ENCODE measurements around the gene ADGRF1. TPM values are rescaled to one million over a fixed set of nuclear protein-coding genes. Genes with fewer than 3 reads are reported as not detected.
"Not testable (repeated sequence)": the region's sequence is repeated elsewhere in the genome, so short reads cannot be mapped to it uniquely, and the experiment has no call there.

ADGRF1 gene
- polyA plus RNA-seq, 1 of the 3 experiments (the other 2 are of a cell fraction), result not detected

- WGBS (ENCODE audit: low lambda C conversion rate), result 35% methylated on average over 2 of the region's 2 CpGs
- no peak for DNase-seq
- Histone ChIP-seq H3K36me3 (replicated peaks in 1 of 2; ENCODE audit: control insufficient read depth in 1 of 2, insufficient read depth in 2 of 2, low read length in 1 of 2) (no peaks in the 10 kb centered on the region), H3K9me2 (no peaks in the 10 kb centered on the region), H3F3A (replicated peaks; ENCODE audit: insufficient read depth) (no peaks in the 10 kb centered on the region), H3K4me3 (ENCODE audit: low read depth in 2 of 2, low read length in 1 of 2) (no peak overlapping the region), H3K27me3 (ENCODE audit: insufficient read depth) (no peaks in the 10 kb centered on the region), H3K9ac (no peak overlapping the region), H4K20me1 (ENCODE audit: insufficient read depth) (no peaks in the 10 kb centered on the region), H3K4me2 (no peak overlapping the region), H3K9me3 (no peaks in the 10 kb centered on the region), H3K79me2 (ENCODE audit: insufficient read depth) (no peaks in the 10 kb centered on the region), H3K4me1 (ENCODE audit: control insufficient read depth in 1 of 2, insufficient read depth in 2 of 2, low read depth in 1 of 2, low read length in 1 of 2) (peaks cover 0 to 6% of the 10 kb centered on the region in 2 experiments; a peak in 1 of 4 replicates), H3K27ac (ENCODE audit: low read depth in 2 of 2, low read length in 1 of 2) (no peak overlapping the region), H2AFZ (ENCODE audit: low read depth) (no peak overlapping the region)
- no peak for TF ChIP-seq NRF1 (IDR thresholded peaks at IDR 0.05; ENCODE audit: low read depth, low read length)
- TF ChIP-seq SIN3A (IDR thresholded peaks at IDR 0.05; ENCODE audit: borderline replicate concordance, low read depth, low read length), result no peak
- TF ChIP-seq EP300 (IDR thresholded peaks at IDR 0.05; ENCODE audit: borderline replicate concordance in 1 of 2, low read depth in 1 of 2, low read length in 1 of 2), result no peak
- no peak for TF ChIP-seq CHD2 (IDR thresholded peaks at IDR 0.05; ENCODE audit: low read length, partially characterized antibody)
- no peak for TF ChIP-seq POLR2AphosphoS5 (IDR thresholded peaks at IDR 0.05; ENCODE audit: low read depth, low read length)
- TF ChIP-seq PBX3 (IDR thresholded peaks at IDR 0.05), result no peak
- no peak for TF ChIP-seq TCF12 (IDR thresholded peaks at IDR 0.05)
- POLR2A ChIA-PET, result no interaction called here
- CTCF ChIA-PET, result interaction anchor here (1.7 kb wide), 1 partner anchor 10 kb away, joined by 6 read pairs; no protein-coding TSS in a partner anchor
These were observed 14.7 kb upstream of the ADGRF1 start for GRCh38 chr6:47056832-47057231.

- H3K27ac ChIP-seq (ENCODE audit: low read depth in 2 of 2, low read length in 1 of 2); CTCF ChIA-PET; H3K9me2 ChIP-seq; H3F3A ChIP-seq (replicated peaks; ENCODE audit: insufficient read depth); H3K27me3 ChIP-seq (ENCODE audit: insufficient read depth); POLR2A ChIA-PET; H3K79me2 ChIP-seq (ENCODE audit: insufficient read depth); DNase-seq; H3K9ac ChIP-seq; H3K9me3 ChIP-seq; H3K4me3 ChIP-seq (ENCODE audit: low read depth in 2 of 2, low read length in 1 of 2); H3K4me1 ChIP-seq (ENCODE audit: control insufficient read depth in 1 of 2, insufficient read depth in 2 of 2, low read depth in 1 of 2, low read length in 1 of 2); H3K36me3 ChIP-seq (replicated peaks in 1 of 2; ENCODE audit: control insufficient read depth in 1 of 2, insufficient read depth in 2 of 2, low read length in 1 of 2); H2AFZ ChIP-seq (ENCODE audit: low read depth); H4K20me1 ChIP-seq (ENCODE audit: insufficient read depth); H3K4me2 ChIP-seq: not testable (repeated sequence)
- 70% methylated on average over 2 of the region's 2 CpGs for WGBS (ENCODE audit: low lambda C conversion rate)
These were observed 12.2 kb upstream of the ADGRF1 start for GRCh38 chr6:47054302-47054701.

GRCh38 chr6:47048638-47049037 lies 6.5 kb upstream of the ADGRF1 start:
- H2AFZ ChIP-seq (ENCODE audit: low read depth), result no peak overlapping the region
- H3K4me3 ChIP-seq (ENCODE audit: low read depth in 2 of 2, low read length in 1 of 2), result no peak overlapping the region
- no peak overlapping the region for H3K4me2 ChIP-seq
- no peaks in the 10 kb centered on the region for H3K79me2 ChIP-seq (ENCODE audit: insufficient read depth)
- H3K27me3 ChIP-seq (ENCODE audit: insufficient read depth), result peaks cover 5% of the 10 kb centered on the region; the same call in 1 of the 2 replicates
- no peaks in the 10 kb centered on the region for H3K36me3 ChIP-seq (replicated peaks in 1 of 2; ENCODE audit: control insufficient read depth in 1 of 2, insufficient read depth in 2 of 2, low read length in 1 of 2)
- H4K20me1 ChIP-seq (ENCODE audit: insufficient read depth), result no peaks in the 10 kb centered on the region
- DNase-seq, result no peak
- CTCF ChIA-PET, result interaction anchor here (0.6 to 4.5 kb wide), 11 partner anchors 10 to 236 kb away, joined by 3 to 47 read pairs (median 7); no protein-coding TSS in a partner anchor
- H3F3A ChIP-seq (replicated peaks; ENCODE audit: insufficient read depth), result no peaks in the 10 kb centered on the region
- POLR2A ChIA-PET, result no interaction called here
- H3K4me1 ChIP-seq (ENCODE audit: control insufficient read depth in 1 of 2, insufficient read depth in 2 of 2, low read depth in 1 of 2, low read length in 1 of 2), result peaks cover 0 to 2% of the 10 kb centered on the region in 2 experiments; a peak in 2 of 4 replicates
- no peaks in the 10 kb centered on the region for H3K9me3 ChIP-seq
- no peaks in the 10 kb centered on the region for H3K9me2 ChIP-seq
- no peak overlapping the region for H3K9ac ChIP-seq
- no peak overlapping the region for H3K27ac ChIP-seq (ENCODE audit: low read depth in 2 of 2, low read length in 1 of 2)
- TF ChIP-seq YY1 (IDR thresholded peaks at IDR 0.05; ENCODE audit: low read depth) (no peak), SMC3 (IDR thresholded peaks at IDR 0.05; ENCODE audit: low read depth, low read length) (no peak), FOXM1 (IDR thresholded peaks at IDR 0.05; ENCODE audit: low read depth) (no peak), ELF1 (IDR thresholded peaks at IDR 0.05) (no peak), REST (IDR thresholded peaks at IDR 0.05; ENCODE audit: low read depth, low read length) (no peak), RAD21 (IDR thresholded peaks at IDR 0.05; ENCODE audit: low read length) (no peak), EZH2phosphoT487 (IDR thresholded peaks at IDR 0.05; ENCODE audit: borderline replicate concordance, low read depth) (no peak), IRF3 (IDR thresholded peaks at IDR 0.05; ENCODE audit: low read depth, low read length) (no peak)
- TF ChIP-seq, protein P1, sequence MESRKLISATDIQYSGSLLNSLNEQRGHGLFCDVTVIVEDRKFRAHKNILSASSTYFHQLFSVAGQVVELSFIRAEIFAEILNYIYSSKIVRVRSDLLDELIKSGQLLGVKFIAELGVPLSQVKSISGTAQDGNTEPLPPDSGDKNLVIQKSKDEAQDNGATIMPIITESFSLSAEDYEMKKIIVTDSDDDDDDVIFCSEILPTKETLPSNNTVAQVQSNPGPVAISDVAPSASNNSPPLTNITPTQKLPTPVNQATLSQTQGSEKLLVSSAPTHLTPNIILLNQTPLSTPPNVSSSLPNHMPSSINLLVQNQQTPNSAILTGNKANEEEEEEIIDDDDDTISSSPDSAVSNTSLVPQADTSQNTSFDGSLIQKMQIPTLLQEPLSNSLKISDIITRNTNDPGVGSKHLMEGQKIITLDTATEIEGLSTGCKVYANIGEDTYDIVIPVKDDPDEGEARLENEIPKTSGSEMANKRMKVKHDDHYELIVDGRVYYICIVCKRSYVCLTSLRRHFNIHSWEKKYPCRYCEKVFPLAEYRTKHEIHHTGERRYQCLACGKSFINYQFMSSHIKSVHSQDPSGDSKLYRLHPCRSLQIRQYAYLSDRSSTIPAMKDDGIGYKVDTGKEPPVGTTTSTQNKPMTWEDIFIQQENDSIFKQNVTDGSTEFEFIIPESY (IDR thresholded peaks at IDR 0.05; ENCODE audit: borderline replicate concordance, low read depth), result no peak
